ENCODE results near the gene SMAD6.

Gene SMAD6

DNA sequence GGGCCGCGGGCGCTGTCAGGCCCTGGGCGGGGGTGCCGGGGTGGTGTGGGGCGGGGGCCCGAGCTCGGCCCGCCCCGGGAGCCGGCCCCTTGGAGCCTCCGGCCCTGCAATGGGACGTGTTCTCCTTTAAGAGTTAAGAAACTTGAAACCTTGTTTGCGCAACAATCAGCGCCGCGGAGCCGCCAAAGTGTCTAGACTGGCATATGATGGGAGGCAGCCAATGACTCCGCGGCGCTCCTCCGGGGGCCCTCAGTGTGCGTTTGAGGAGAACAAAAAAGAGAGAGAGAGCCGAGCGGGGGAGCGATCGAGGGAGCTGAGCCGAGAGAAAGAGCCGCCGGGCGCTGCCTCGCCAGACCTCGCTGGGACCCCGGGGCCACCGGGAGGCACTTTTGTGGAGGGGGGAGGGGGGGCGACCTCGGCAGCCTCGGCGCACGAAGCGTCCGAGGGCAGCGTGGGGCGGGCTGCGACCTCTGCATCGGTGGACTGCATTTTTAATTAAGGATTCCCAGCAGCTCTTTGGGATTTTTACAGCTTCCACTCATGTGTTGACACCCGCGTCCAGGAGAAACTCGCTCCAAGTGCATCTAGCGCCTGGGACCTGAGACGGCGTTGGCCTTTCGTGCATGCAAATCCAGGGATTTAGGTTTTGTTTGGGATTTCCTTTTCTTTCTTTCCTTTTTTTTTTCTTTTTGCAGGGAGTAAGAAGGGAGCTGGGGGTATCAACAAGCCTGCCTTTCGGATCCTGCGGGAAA lies at the start of gene SMAD6 (continued):
- TF ChIP-seq ZBTB21 (tag by site-specific recombination; IDR thresholded peaks at IDR 0.05) (no peak), ZNF610 (tag by site-specific recombination; IDR thresholded peaks at IDR 0.05; ENCODE audit: borderline replicate concordance) (peak; percentile 93), YY2 (tag by site-specific recombination; IDR thresholded peaks at IDR 0.05) (no peak), GLIS1 (tag by site-specific recombination; IDR thresholded peaks at IDR 0.05) (peak; percentile 94), ZNF169 (tag by site-specific recombination; IDR thresholded peaks at IDR 0.05) (no peak), ZNF677 (tag by site-specific recombination; IDR thresholded peaks at IDR 0.05) (no peak), ZNF837 (tag by site-specific recombination; IDR thresholded peaks at IDR 0.05) (no peak), ZBTB10 (tag by site-specific recombination; IDR thresholded peaks at IDR 0.05) (peak; percentile 14), TSHZ1 (tag by site-specific recombination; IDR thresholded peaks at IDR 0.05; ENCODE audit: borderline replicate concordance) (peak; percentile 56; the same call in 1 of the 2 replicates), ZBTB48 (tag by site-specific recombination; IDR thresholded peaks at IDR 0.05) (no peak), ZFP3 (tag by site-specific recombination; IDR thresholded peaks at IDR 0.05; ENCODE audit: low read depth) (no peak), ZNF138 (tag by site-specific recombination; IDR thresholded peaks at IDR 0.05; ENCODE audit: borderline replicate concordance) (no peak), GLIS2 (tag by site-specific recombination; IDR thresholded peaks at IDR 0.05) (peak; percentile 99), ZNF292 (tag by site-specific recombination; IDR thresholded peaks at IDR 0.05; ENCODE audit: borderline replicate concordance, low read depth) (no peak), ZNF514 (tag by site-specific recombination; IDR thresholded peaks at IDR 0.05) (no peak), ZBTB1 (tag by site-specific recombination; IDR thresholded peaks at IDR 0.05) (0 out of 2 replicates have a peak, but pooled peaks have one; percentile 14), GLI2 (tag by site-specific recombination; IDR thresholded peaks at IDR 0.05; ENCODE audit: borderline replicate concordance, low read depth) (no peak), FEZF1 (tag by site-specific recombination; IDR thresholded peaks at IDR 0.05) (peak; percentile 89), ZNF785 (tag by site-specific recombination; IDR thresholded peaks at IDR 0.05) (no peak), ZNF629 (tag by site-specific recombination; IDR thresholded peaks at IDR 0.05) (peak; percentile 69; the same call in 1 of the 2 replicates), SETDB1 (IDR thresholded peaks at IDR 0.05; ENCODE audit: insufficient read length, low read length) (no peak), OSR2 (tag by site-specific recombination; IDR thresholded peaks at IDR 0.05) (peak; percentile 45; the same call in 1 of the 2 replicates), ZNF221 (tag by site-specific recombination; IDR thresholded peaks at IDR 0.05; ENCODE audit: borderline replicate concordance) (no peak), ZNF23 (tag by site-specific recombination; IDR thresholded peaks at IDR 0.05; ENCODE audit: borderline replicate concordance) (no peak)
- TF ChIP-seq, protein P1, sequence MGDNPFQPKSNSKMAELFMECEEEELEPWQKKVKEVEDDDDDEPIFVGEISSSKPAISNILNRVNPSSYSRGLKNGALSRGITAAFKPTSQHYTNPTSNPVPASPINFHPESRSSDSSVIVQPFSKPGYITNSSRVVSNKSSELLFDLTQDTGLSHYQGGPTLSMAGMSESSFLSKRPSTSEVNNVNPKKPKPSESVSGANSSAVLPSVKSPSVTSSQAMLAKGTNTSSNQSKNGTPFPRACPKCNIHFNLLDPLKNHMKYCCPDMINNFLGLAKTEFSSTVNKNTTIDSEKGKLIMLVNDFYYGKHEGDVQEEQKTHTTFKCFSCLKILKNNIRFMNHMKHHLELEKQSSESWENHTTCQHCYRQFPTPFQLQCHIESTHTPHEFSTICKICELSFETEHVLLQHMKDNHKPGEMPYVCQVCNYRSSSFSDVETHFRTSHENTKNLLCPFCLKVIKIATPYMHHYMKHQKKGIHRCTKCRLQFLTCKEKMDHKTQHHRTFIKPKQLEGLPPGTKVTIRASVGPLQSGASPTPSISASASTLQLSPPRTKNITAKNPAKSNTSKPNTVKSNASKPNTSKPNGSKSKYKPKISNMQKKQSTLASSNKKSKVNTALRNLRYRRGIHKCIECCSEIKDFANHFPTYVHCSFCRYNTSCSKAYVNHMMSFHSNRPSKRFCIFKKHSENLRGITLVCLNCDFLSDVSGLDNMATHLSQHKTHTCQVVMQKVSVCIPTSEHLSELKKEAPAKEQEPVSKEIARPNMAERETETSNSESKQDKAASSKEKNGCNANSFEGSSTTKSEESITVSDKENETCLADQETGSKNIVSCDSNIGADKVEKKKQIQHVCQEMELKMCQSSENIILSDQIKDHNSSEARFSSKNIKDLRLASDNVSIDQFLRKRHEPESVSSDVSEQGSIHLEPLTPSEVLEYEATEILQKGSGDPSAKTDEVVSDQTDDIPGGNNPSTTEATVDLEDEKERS (tag by site-specific recombination; IDR thresholded peaks at IDR 0.05): no peak
- TF ChIP-seq, protein P2, sequence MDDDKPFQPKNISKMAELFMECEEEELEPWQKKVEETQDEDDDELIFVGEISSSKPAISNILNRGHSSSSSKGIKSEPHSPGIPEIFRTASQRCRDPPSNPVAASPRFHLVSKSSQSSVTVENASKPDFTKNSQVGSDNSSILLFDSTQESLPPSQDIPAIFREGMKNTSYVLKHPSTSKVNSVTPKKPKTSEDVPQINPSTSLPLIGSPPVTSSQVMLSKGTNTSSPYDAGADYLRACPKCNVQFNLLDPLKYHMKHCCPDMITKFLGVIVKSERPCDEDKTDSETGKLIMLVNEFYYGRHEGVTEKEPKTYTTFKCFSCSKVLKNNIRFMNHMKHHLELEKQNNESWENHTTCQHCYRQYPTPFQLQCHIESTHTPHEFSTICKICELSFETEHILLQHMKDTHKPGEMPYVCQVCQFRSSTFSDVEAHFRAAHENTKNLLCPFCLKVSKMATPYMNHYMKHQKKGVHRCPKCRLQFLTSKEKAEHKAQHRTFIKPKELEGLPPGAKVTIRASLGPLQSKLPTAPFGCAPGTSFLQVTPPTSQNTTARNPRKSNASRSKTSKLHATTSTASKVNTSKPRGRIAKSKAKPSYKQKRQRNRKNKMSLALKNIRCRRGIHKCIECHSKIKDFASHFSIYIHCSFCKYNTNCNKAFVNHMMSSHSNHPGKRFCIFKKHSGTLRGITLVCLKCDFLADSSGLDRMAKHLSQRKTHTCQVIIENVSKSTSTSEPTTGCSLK (tag by site-specific recombination; IDR thresholded peaks at IDR 0.05): no peak
- TF ChIP-seq, protein P3, sequence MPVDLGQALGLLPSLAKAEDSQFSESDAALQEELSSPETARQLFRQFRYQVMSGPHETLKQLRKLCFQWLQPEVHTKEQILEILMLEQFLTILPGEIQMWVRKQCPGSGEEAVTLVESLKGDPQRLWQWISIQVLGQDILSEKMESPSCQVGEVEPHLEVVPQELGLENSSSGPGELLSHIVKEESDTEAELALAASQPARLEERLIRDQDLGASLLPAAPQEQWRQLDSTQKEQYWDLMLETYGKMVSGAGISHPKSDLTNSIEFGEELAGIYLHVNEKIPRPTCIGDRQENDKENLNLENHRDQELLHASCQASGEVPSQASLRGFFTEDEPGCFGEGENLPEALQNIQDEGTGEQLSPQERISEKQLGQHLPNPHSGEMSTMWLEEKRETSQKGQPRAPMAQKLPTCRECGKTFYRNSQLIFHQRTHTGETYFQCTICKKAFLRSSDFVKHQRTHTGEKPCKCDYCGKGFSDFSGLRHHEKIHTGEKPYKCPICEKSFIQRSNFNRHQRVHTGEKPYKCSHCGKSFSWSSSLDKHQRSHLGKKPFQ (tag by site-specific recombination; IDR thresholded peaks at IDR 0.05): no peak
